IMR-90 (cell line): Measurements from ENCODE around the gene GALR2. TPM values are rescaled to one million over a fixed set of nuclear protein-coding genes. Genes with fewer than 3 reads are reported as not detected.
"Not testable (repeated sequence)": the region's sequence is repeated elsewhere in the genome, so short reads cannot be mapped to it uniquely, and the experiment has no call there.

Experiments
- ATAC-seq: fragments of 200-7000 bp; cut with Tn5 transposase; 2 replicates; pipeline ENCODE4 v1.9.1; 2020; ENCODE audit warnings: low read depth, mild to moderate bottlenecking, moderate library complexity
- BruUV-seq: library from RNA; stranded (reverse); fragments of 400-500 nt; replicated peaks from 2 replicates; lab custom pipeline; 2021; lab: Mats Ljungman, UMichigan
- CTCF ChIA-PET: fragments of 300-600 bp; formaldehyde crosslinking; extraction: SDS; loops from one replicate; lab custom pipeline; 2021; ENCODE audit warnings: antibody characterized with exemption; lab: Yijun Ruan, JAX
- POLR2A ChIA-PET: fragments of 300-600 bp; sonication (Branson Sonifier 250); formaldehyde crosslinking; loops from one replicate; lab custom pipeline; 2022; ENCODE audit warnings: antibody characterized with exemption; ENCODE audit not compliant: unreplicated experiment; lab: Charles Lee
- DNase-seq: peaks from one replicate; pipeline ENCODE4 v3.0.0; 2013
- H2AFZ ChIP-seq: replicated peaks from 2 replicates; pipeline ENCODE3; 2013; ENCODE audit warnings: low read length, mild to moderate bottlenecking; ENCODE audit not compliant: poor library complexity
- H2AK5ac ChIP-seq: 2 replicates; pipeline ENCODE4 v1.6.1; 2013; ENCODE audit warnings: low read depth, low read length, inconsistent platforms
- H2AK9ac ChIP-seq: replicated peaks from 2 replicates; pipeline ENCODE3; 2013; ENCODE audit warnings: mild to moderate bottlenecking, low read depth, low read length, moderate library complexity; ENCODE audit not compliant: poor library complexity
- H2BK120ac ChIP-seq: 2 replicates; pipeline ENCODE4 v1.6.1; 2013; ENCODE audit warnings: low read depth, low read length, inconsistent platforms
- H2BK15ac ChIP-seq: 3 replicates; pipeline ENCODE4 v1.6.1; 2013; ENCODE audit warnings: low read depth, low read length, inconsistent platforms
- H2BK20ac ChIP-seq: 2 replicates; pipeline ENCODE4 v1.6.1; 2013; ENCODE audit warnings: low read depth, mild to moderate bottlenecking, inconsistent platforms, low read length, moderate library complexity
- H2BK5ac ChIP-seq: 2 replicates; pipeline ENCODE4 v1.6.1; 2013; ENCODE audit warnings: mild to moderate bottlenecking, low read depth, low read length, inconsistent platforms; ENCODE audit not compliant: poor library complexity, severe bottlenecking
- H3K14ac ChIP-seq: replicated peaks from 2 replicates; pipeline ENCODE4 v1.6.1; 2013; ENCODE audit warnings: low read depth, low read length, inconsistent platforms
- H3K18ac ChIP-seq: 2 replicates; pipeline ENCODE4 v1.6.1; 2013; ENCODE audit warnings: low read depth, low read length, control low read depth
- H3K23ac ChIP-seq: 2 replicates; pipeline ENCODE4 v1.6.1; 2013; ENCODE audit warnings: low read depth, low read length, inconsistent platforms
- H3K27ac ChIP-seq: 2 replicates; pipeline ENCODE4 v1.5.1; 2013; ENCODE audit warnings: mild to moderate bottlenecking, control low read depth, low read length; ENCODE audit not compliant: insufficient read depth
- H3K27me3 ChIP-seq: 2 replicates; pipeline ENCODE4 v1.6.1; 2013; ENCODE audit warnings: low read length; ENCODE audit not compliant: control insufficient read depth, insufficient read depth
- H3K36me3 ChIP-seq: 2 replicates; pipeline ENCODE4 v1.6.1; 2013; ENCODE audit warnings: low read length, mixed read lengths; ENCODE audit not compliant: control insufficient read depth, insufficient read depth
- H3K4ac ChIP-seq: 2 replicates; pipeline ENCODE4 v1.6.1; 2013; ENCODE audit warnings: low read depth, low read length, inconsistent platforms
- H3K4me1 ChIP-seq: 2 replicates; pipeline ENCODE4 v1.6.1; 2013; ENCODE audit warnings: low read length, mixed read lengths; ENCODE audit not compliant: control insufficient read depth, insufficient read depth
- H3K4me2 ChIP-seq: 2 replicates; pipeline ENCODE4 v1.6.1; 2013; ENCODE audit warnings: low read depth, mild to moderate bottlenecking, control low read depth, low read length, moderate library complexity
- H3K4me3 ChIP-seq: 2 replicates; pipeline ENCODE4 v1.5.1; 2013; ENCODE audit warnings: low read depth, mild to moderate bottlenecking, control low read depth, low read length, moderate library complexity; ENCODE audit not compliant: insufficient read depth
- H3K56ac ChIP-seq: 2 replicates; pipeline ENCODE4 v1.6.1; 2013; ENCODE audit warnings: low read length, inconsistent platforms; ENCODE audit not compliant: insufficient read depth; ENCODE audit errors: extremely low read depth
- H3K79me1 ChIP-seq, 2 experiments: 2 replicates each; pipeline ENCODE4 v1.6.1; 2013; ENCODE audit warnings: low read length in 2 of 2, inconsistent platforms in 1 of 2, low read depth in 1 of 2
- H3K9ac ChIP-seq: 2 replicates; pipeline ENCODE4 v1.6.1; 2013; ENCODE audit warnings: low read depth, low read length, control low read depth
- H3K9me1 ChIP-seq: 2 replicates; pipeline ENCODE4 v1.6.1; 2013; ENCODE audit warnings: low read length, inconsistent platforms; ENCODE audit not compliant: insufficient read depth
- H3K9me3 ChIP-seq: 2 replicates; pipeline ENCODE4 v1.6.1; 2013; ENCODE audit warnings: low read length; ENCODE audit not compliant: control insufficient read depth, insufficient read depth
- H4K20me1 ChIP-seq: 2 replicates; pipeline ENCODE4 v1.6.1; 2013; ENCODE audit warnings: low read length, inconsistent platforms; ENCODE audit not compliant: insufficient read depth
- H4K5ac ChIP-seq: 2 replicates; pipeline ENCODE4 v1.6.1; 2013; ENCODE audit warnings: mild to moderate bottlenecking, low read depth, low read length, control low read depth
- H4K8ac ChIP-seq, 2 experiments: 2 replicates each; pipeline ENCODE4 v1.6.1; 2013; ENCODE audit warnings: low read depth in 2 of 2, low read length in 2 of 2, control low read depth in 1 of 2, inconsistent platforms in 1 of 2
- H4K91ac ChIP-seq: 2 replicates; pipeline ENCODE4 v1.6.1; 2013; ENCODE audit warnings: low read depth, low read length, inconsistent platforms; ENCODE audit not compliant: insufficient read depth
- MAFK ChIP-seq: IDR thresholded peaks from 2 replicates; pipeline ENCODE4 v1.6.1; 2012; ENCODE audit warnings: low read depth, low read length, improper control_type of control experiment
- MAZ ChIP-seq: IDR thresholded peaks from 2 replicates; pipeline ENCODE4 v1.6.1; 2012; ENCODE audit warnings: low read depth, mild to moderate bottlenecking, low read length, improper control_type of control experiment, moderate library complexity, borderline replicate concordance
- POLR2A ChIP-seq: IDR thresholded peaks from 2 replicates; pipeline ENCODE4 v1.6.1; 2012; ENCODE audit warnings: mild to moderate bottlenecking, low read depth, low read length
- RFX5 ChIP-seq: IDR thresholded peaks from 2 replicates; pipeline ENCODE4 v1.8.0; 2012; ENCODE audit warnings: low read depth, mild to moderate bottlenecking, low read length, moderate library complexity
- WGBS, 2 experiments: methylation state at CpG; one replicate each; pipeline versions ENCODE4 v1.1.5 to v1.1.7; 2013; ENCODE audit warnings: missing lambda C conversion rate in 2 of 2; ENCODE audit not compliant: insufficient read length in 1 of 2; ENCODE audit errors: extremely low coverage in 2 of 2; 5-methylcytosine and 5-hydroxymethylcytosine counted together
- dilution Hi-C: fragments of 300-500 bp; cut with HindIII; formaldehyde crosslinking; loops from one replicate; pipeline ENCODE4 v1.14.3; 2018; ENCODE audit warnings: low sequenced_read_pairs; ENCODE audit not compliant: unreplicated experiment
- in situ Hi-C: fragments of 300-500 bp; cut with MboI; formaldehyde crosslinking; loops from 3 replicates; pipeline ENCODE4 v1.14.3; 2019; ENCODE audit warnings: low sequenced_read_pairs, inconsistent platforms, mixed read lengths
- intact Hi-C: fragments of 100-400 bp; cut with micrococcal nuclease; formaldehyde crosslinking; loops from 2 replicates; pipeline ENCODE4 v1.10.0; 2022
- polyA plus RNA-seq, 3 experiments: library from polyadenylated mRNA; depleted of rRNA; stranded (reverse); fragments of >200 nt; gene quantifications; 2 replicates each; pipeline ENCODE4 v1.2.3, GENCODE V29; 2012; ENCODE audit warnings: low replicate concordance in 1 of 3
- total RNA-seq: library from RNA; depleted of rRNA; stranded (reverse); fragments of >200 nt; gene quantifications from 2 replicates; pipeline ENCODE4 v1.2.3, GENCODE V29; 2012

GALR2 gene
- total and polyA plus RNA-seq, 2 of the 4 experiments (the other 2 are of a cell fraction) = 0.07 TPM; not detected in 1

DNA sequence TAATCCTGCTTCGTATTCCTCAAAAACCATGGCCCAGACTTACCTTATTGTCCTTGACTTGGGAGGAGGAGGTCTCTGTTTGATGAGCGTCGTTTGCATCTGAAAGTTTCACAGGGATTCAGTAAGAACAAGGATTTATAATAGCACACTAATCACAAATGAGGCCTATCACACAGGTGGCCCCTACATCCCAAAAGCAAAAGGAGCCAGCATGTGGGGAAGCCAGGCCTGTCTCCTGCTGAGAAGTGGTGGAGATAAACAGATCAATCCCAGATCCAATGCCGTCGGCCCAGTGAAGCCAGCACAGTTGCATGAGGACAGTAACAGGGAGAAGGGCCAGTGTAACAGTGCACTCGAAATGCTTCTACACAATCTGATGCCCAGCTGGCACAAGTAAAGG lies 34.2 kb upstream of the GALR2 start:
- Histone ChIP-seq H2AK5ac (no peak overlapping the region), H3K56ac (no peak overlapping the region), H3K23ac (no peak overlapping the region), H2BK120ac (no peak overlapping the region), H2AFZ (no peak overlapping the region), H2BK5ac (no peak overlapping the region), H3K4me1 (no peaks in the 10 kb centered on the region), H3K9me1 (peaks cover 5% of the 10 kb centered on the region; the same call in 1 of the 2 replicates), H3K27me3 (no peaks in the 10 kb centered on the region), H3K4me2 (no peak overlapping the region), H2BK15ac (no peak overlapping the region), H2BK20ac (no peak overlapping the region), H4K91ac (no peak overlapping the region), H3K9ac (no peak overlapping the region), H4K5ac (no peak overlapping the region), H3K9me3 (no peaks in the 10 kb centered on the region), H3K14ac (no peak overlapping the region), H4K8ac (no peak overlapping the region), H3K4me3 (no peak overlapping the region), H3K36me3 (peaks cover 63% of the 10 kb centered on the region), H3K18ac (no peak overlapping the region), H3K4ac (no peak overlapping the region), H2AK9ac (no peak overlapping the region), H3K27ac (no peak overlapping the region), H4K20me1 (peaks cover 8% of the 10 kb centered on the region; the same call in 1 of the 2 replicates), H3K79me1 (peaks cover 4% of the 10 kb centered on the region in 2 experiments; a peak in 3 of 4 replicates)
- dilution Hi-C loops (no loop called here), intact Hi-C loops (no loop called here), in situ Hi-C loops (no loop called here)
- ATAC-seq = no peak
- WGBS, 2 experiments = no CpG with 5 or more reads among the region's 6 CpGs
- no TSS peak for BruUV-seq
- ChIA-PET POLR2A (no interaction called here), CTCF (no interaction called here)
- no peak for DNase-seq
- no peak for TF ChIP-seq MAZ
- no peak for TF ChIP-seq MAFK
- TF ChIP-seq POLR2A = no peak
- TF ChIP-seq RFX5 = no peak

DNA sequence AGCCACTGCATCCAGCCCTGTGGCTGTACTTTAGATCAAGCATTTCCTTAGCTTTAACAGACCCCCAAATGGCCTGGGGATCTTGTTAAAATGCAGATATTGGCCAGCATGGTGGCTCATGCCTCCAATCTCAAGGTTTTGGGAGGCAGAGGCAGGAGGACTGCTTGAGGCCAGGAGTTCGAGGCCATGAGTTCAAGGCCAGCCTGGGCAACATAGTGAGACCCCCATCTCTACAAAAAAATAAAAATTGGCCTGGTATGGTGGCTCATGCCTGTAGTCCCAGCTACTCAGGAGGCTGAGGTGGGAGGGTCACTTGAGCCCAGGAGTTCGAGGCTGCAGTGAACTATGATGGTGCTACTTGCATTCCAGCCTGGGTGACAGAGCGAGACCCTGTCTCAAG lies 31.7 kb upstream of the GALR2 start:
- H3K27me3 ChIP-seq, H3K9me1 ChIP-seq, intact Hi-C loops, H3K18ac ChIP-seq, H3K56ac ChIP-seq, dilution Hi-C loops, H3K4me2 ChIP-seq, H3K23ac ChIP-seq, H3K27ac ChIP-seq, H4K20me1 ChIP-seq, H3K9ac ChIP-seq, H2AK9ac ChIP-seq, H2BK5ac ChIP-seq, H4K91ac ChIP-seq, H3K9me3 ChIP-seq, BruUV-seq, H2BK120ac ChIP-seq, H2BK15ac ChIP-seq, H3K4me1 ChIP-seq, H2AFZ ChIP-seq, DNase-seq, H3K4me3 ChIP-seq, H3K14ac ChIP-seq, H2AK5ac ChIP-seq, H4K8ac ChIP-seq, H2BK20ac ChIP-seq, H4K5ac ChIP-seq, in situ Hi-C loops, H3K4ac ChIP-seq, ATAC-seq: not testable (repeated sequence)
- POLR2A ChIA-PET = interaction anchor here (0.5 kb wide), 1 partner anchor 211 kb away, joined by 3 read pairs; no protein-coding TSS in a partner anchor
- peaks cover 80% of the 10 kb centered on the region for H3K36me3 ChIP-seq
- H3K79me1 ChIP-seq = peaks cover 4 to 11% of the 10 kb centered on the region in 2 experiments; a peak in 3 of 4 replicates
- CTCF ChIA-PET = interaction anchor here (1.0 kb wide), 1 partner anchor 29 kb away, joined by 3 read pairs; no protein-coding TSS in a partner anchor
- WGBS, 2 experiments = 100% methylated on average over 1 of the region's 3 CpGs; no CpG with 5 or more reads in 1 of the 2 experiments
